ENCODE measurements around the gene PROZ. TPM values are rescaled to one million over a fixed set of nuclear protein-coding genes. Genes with fewer than 3 reads are reported as not detected.
A peak's percentile ranks its signal among the peaks of the same experiment; 100 is the strongest.

Gene PROZ
- polyA plus RNA-seq, 2 of the 4 experiments (the other 2 are of a cell fraction) = not detected

GRCh38 chr13:113152984-113153809 lies 5.3 kb upstream of the PROZ start:
- TF ChIP-seq NR3C1 (IDR thresholded peaks at IDR 0.05) = no peak
- TF ChIP-seq NFE2L2 (conservative IDR thresholded peaks at IDR 0.05; ENCODE audit: low read length) = no peak
- TF ChIP-seq JUN (IDR thresholded peaks at IDR 0.05) = no peak
- no peak for TF ChIP-seq HOXB13 (CRISPR knock-in tag; IDR thresholded peaks at IDR 0.05; ENCODE audit: low read depth)
- TF ChIP-seq HDAC2 (IDR thresholded peaks at IDR 0.05) = no peak
- CTCF ChIA-PET = no interaction called here
- Histone ChIP-seq H3K4me2 (peak overlapping the region; percentile 74), H3K27ac (peak overlapping the region; percentile 78 to 85), H3K9me3 (no peaks in the 10 kb centered on the region), H3K4me3 (peak overlapping the region; percentile 35), H3K4me1 (peaks cover 7% of the 10 kb centered on the region; the same call in 2 of the 3 replicates)
- WGBS (ENCODE audit: missing lambda C conversion rate) = 74% methylated on average over 24 of the region's 60 CpGs
- ATAC-seq (peak; percentile 28 to 57; a peak in 4 of 6 replicates), FAIRE-seq (no peak), DNase-seq (ENCODE audit: low read depth in 1 of 2, low spot score in 1 of 2) (peak in 1 of 2 experiments; percentile 10)
- POLR2A ChIA-PET = interaction anchor here (1.1 kb wide), 1 partner anchor 11 kb away, joined by 3 read pairs; no protein-coding TSS in a partner anchor

- CTCF ChIA-PET = no interaction called here
- no peak for FAIRE-seq
These were observed 4.4 kb upstream of the PROZ start for GRCh38 chr13:113153810-113154748.

GRCh38 chr13:113155201-113155600 lies 3.2 kb upstream of the PROZ start:
- ChIA-PET POLR2A (interaction anchor here (0.7 kb wide), 1 partner anchor 54 kb away, joined by 4 read pairs; the partner anchor contains the start of genes CUL4A and PCID2), CTCF (no interaction called here)
- Histone ChIP-seq H3K9me3 (no peaks in the 10 kb centered on the region), H3K4me1 (peaks cover 7% of the 10 kb centered on the region; the same call in 2 of the 3 replicates), H3K4me2 (no peak overlapping the region), H3K4me3 (no peak overlapping the region), H3K27ac (no peak overlapping the region; a peak in 1 of 6 replicates)
- WGBS (ENCODE audit: missing lambda C conversion rate) = 88% methylated on average over 3 of the region's 3 CpGs
- TF ChIP-seq CEBPB (IDR thresholded peaks at IDR 0.05) = no peak
- no peak for TF ChIP-seq BHLHE40 (IDR thresholded peaks at IDR 0.05; ENCODE audit: low read depth, low read length)
- no peak for TF ChIP-seq FOXS1 (CRISPR knock-in tag; IDR thresholded peaks at IDR 0.05)
- TF ChIP-seq ZC3H11A (IDR thresholded peaks at IDR 0.05) = no peak
- TF ChIP-seq KDM1A (IDR thresholded peaks at IDR 0.05; ENCODE audit: low read depth) = no peak
- no peak for TF ChIP-seq ELK1 (IDR thresholded peaks at IDR 0.05; ENCODE audit: low read depth, low read length)
- no peak for TF ChIP-seq JUN (IDR thresholded peaks at IDR 0.05)
- TF ChIP-seq KDM5A (IDR thresholded peaks at IDR 0.05) = no peak
- no peak for TF ChIP-seq TFCP2L1 (CRISPR knock-in tag; IDR thresholded peaks at IDR 0.05)
- TF ChIP-seq REST (IDR thresholded peaks at IDR 0.05) = no peak
- no peak for TF ChIP-seq ZFP36 (IDR thresholded peaks at IDR 0.05; ENCODE audit: borderline replicate concordance, partially characterized antibody)
- TF ChIP-seq ATOH8 (CRISPR knock-in tag; IDR thresholded peaks at IDR 0.05; ENCODE audit: low read depth) = no peak
- ATAC-seq (no peak), DNase-seq (ENCODE audit: low read depth in 1 of 2, low spot score in 1 of 2) (no peak), FAIRE-seq (no peak)

More at GRCh38 chr13:113153810-113154748, 4.4 kb upstream of the PROZ start:
- Histone ChIP-seq H3K4me3 (peak overlapping the region; percentile 35), H3K27ac (peak overlapping the region; percentile 78 to 85), H3K4me2 (peak overlapping the region; percentile 82), H3K4me1 (peaks cover 7% of the 10 kb centered on the region; the same call in 2 of the 3 replicates), H3K9me3 (no peaks in the 10 kb centered on the region)
- no peak for TF ChIP-seq MAZ (IDR thresholded peaks at IDR 0.05; ENCODE audit: borderline replicate concordance, low read depth, low read length)
- peak; percentile 57; the same call in 1 of the 2 replicates for TF ChIP-seq MAX (IDR thresholded peaks at IDR 0.05)
- TF ChIP-seq CHD4 (IDR thresholded peaks at IDR 0.05; ENCODE audit: borderline replicate concordance) = no peak
- 0 out of 2 replicates have a peak, but pooled peaks have one; percentile 47 for TF ChIP-seq HOXB5 (CRISPR knock-in tag; IDR thresholded peaks at IDR 0.05)
- peak; percentile 57; the same call in 1 of the 2 replicates for TF ChIP-seq BHLHE40 (IDR thresholded peaks at IDR 0.05; ENCODE audit: low read depth, low read length)
- TF ChIP-seq EHMT2 (IDR thresholded peaks at IDR 0.05; ENCODE audit: low read depth) = no peak
- peak; percentile 67 for TF ChIP-seq USF2 (IDR thresholded peaks at IDR 0.05)
- no peak for TF ChIP-seq EP300 (IDR thresholded peaks at IDR 0.05)
- TF ChIP-seq POLR2AphosphoS2 (conservative IDR thresholded peaks at IDR 0.05; ENCODE audit: low read length) = no peak
- peak; percentile 67 for TF ChIP-seq POLR2A (IDR thresholded peaks at IDR 0.05; ENCODE audit: low read length)
- peak; percentile 42; the same call in 1 of the 2 replicates for TF ChIP-seq PHF8 (IDR thresholded peaks at IDR 0.05; ENCODE audit: borderline replicate concordance, low read depth)
- ATAC-seq = peak; percentile 66 to 81; a peak in 4 of 6 replicates
- POLR2A ChIA-PET = interaction anchor here (0.7 to 1.1 kb wide), 2 partner anchors 12 to 55 kb away, joined by 3 to 4 read pairs; partner anchors contain the start of genes CUL4A and PCID2
- DNase-seq (ENCODE audit: low read depth in 1 of 2, low spot score in 1 of 2) = peak; percentile 47 to 70
- WGBS (ENCODE audit: missing lambda C conversion rate) = 14% methylated on average over 13 of the region's 76 CpGs
